ENCODE data around the gene MMP15. TPM values are rescaled to one million over a fixed set of nuclear protein-coding genes. Genes with fewer than 3 reads are reported as not detected.

Gene MMP15
- total RNA-seq, 1 donor from 2014 or later, result 7.2 TPM

DNA sequence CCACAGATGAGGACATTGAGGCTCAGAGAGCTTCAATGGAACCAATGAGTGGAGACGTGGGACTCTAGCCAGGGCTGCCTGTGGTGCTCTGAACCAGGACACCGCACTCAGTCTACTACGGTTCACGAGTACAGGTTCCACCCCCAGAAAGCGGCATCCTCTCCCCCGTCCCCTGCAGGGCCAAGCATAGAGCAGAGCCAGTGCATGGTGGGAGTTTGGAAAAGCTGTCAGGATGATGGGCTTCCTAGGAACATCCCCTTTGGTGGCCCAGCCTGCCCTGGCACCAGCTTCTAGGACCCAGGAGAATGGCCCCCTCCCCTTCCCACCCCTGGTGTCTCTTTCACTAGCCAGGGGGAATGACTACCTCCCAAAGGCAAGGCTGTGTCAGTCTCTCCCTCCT, 33.5 kb upstream of the MMP15 start:
- H3K4me2 ChIP-seq, result no peak overlapping the region
- H3K79me2 ChIP-seq (ENCODE audit: low read depth), result no peaks in the 10 kb centered on the region
- H3K4me1 Mint-ChIP-seq, result peaks cover 5% of the 10 kb centered on the region
- H3K27ac Mint-ChIP-seq, result no peak overlapping the region
- no peaks in the 10 kb centered on the region for H3F3A ChIP-seq (ENCODE audit: low read depth)
- DNase-seq (ENCODE audit: low spot score), result no peak
- TF ChIP-seq EZH2 (IDR thresholded peaks at IDR 0.05), result no peak
- TF ChIP-seq, protein P1, sequence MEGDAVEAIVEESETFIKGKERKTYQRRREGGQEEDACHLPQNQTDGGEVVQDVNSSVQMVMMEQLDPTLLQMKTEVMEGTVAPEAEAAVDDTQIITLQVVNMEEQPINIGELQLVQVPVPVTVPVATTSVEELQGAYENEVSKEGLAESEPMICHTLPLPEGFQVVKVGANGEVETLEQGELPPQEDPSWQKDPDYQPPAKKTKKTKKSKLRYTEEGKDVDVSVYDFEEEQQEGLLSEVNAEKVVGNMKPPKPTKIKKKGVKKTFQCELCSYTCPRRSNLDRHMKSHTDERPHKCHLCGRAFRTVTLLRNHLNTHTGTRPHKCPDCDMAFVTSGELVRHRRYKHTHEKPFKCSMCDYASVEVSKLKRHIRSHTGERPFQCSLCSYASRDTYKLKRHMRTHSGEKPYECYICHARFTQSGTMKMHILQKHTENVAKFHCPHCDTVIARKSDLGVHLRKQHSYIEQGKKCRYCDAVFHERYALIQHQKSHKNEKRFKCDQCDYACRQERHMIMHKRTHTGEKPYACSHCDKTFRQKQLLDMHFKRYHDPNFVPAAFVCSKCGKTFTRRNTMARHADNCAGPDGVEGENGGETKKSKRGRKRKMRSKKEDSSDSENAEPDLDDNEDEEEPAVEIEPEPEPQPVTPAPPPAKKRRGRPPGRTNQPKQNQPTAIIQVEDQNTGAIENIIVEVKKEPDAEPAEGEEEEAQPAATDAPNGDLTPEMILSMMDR (IDR thresholded peaks at IDR 0.05), result no peak
- no peak for TF ChIP-seq EZH2phosphoT487 (IDR thresholded peaks at IDR 0.05)
- no peaks in the 10 kb centered on the region for H3K9me3 Mint-ChIP-seq
- no peaks in the 10 kb centered on the region for H3K9me3 ChIP-seq (ENCODE audit: low read depth)
- no peak overlapping the region for H3K9ac ChIP-seq
- no peak overlapping the region for H3K4me3 ChIP-seq
- H3K36me3 ChIP-seq, result no peaks in the 10 kb centered on the region
- H2AFZ ChIP-seq (replicated peaks), result no peak overlapping the region
- peaks cover 4% of the 10 kb centered on the region for H3K27me3 Mint-ChIP-seq (ENCODE audit: insufficient read depth, low read depth)
- H3K36me3 Mint-ChIP-seq, result peaks cover 1% of the 10 kb centered on the region
- peaks cover 18% of the 10 kb centered on the region for H3K27me3 ChIP-seq
- peaks cover 5% of the 10 kb centered on the region for H4K20me1 ChIP-seq (ENCODE audit: low read depth)
- peak overlapping the region; percentile 61 for H3K4me3 Mint-ChIP-seq
- H3K4me1 ChIP-seq, result no peaks in the 10 kb centered on the region
- no peak overlapping the region for H3K27ac ChIP-seq

DNA sequence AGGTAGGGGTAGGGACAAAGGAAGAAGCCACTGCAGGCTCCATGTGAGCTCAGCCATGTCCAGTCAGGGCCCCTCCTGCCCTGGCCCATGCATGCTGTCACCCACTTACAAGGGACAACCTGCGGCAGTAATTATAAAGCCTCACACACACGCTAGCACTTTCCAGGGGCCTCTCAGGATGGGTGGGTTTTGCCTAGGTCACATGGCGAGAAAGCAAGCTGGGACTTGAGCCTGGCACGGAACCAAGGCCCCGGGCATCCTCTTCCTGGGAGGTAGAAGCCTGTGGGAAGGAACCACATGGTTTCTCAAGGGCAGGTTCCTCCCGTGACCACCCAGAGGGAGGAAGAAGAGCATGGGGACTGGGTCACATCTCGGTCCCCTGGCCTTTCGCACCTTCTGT, 32.1 kb upstream of the MMP15 start:
- no peak for TF ChIP-seq EZH2phosphoT487 (IDR thresholded peaks at IDR 0.05)
- no peak for TF ChIP-seq EZH2 (IDR thresholded peaks at IDR 0.05)
- TF ChIP-seq, protein P1 (IDR thresholded peaks at IDR 0.05), result no peak
- Mint-ChIP-seq H3K27me3 (ENCODE audit: insufficient read depth, low read depth) (peaks cover 4% of the 10 kb centered on the region), H3K4me1 (peaks cover 8% of the 10 kb centered on the region), H3K4me3 (no peak overlapping the region), H3K36me3 (peaks cover 3% of the 10 kb centered on the region), H3K9me3 (no peaks in the 10 kb centered on the region), H3K27ac (no peak overlapping the region)
- Histone ChIP-seq H3K79me2 (ENCODE audit: low read depth) (no peaks in the 10 kb centered on the region), H3K4me3 (no peak overlapping the region), H3K27me3 (peaks cover 4% of the 10 kb centered on the region), H3K4me1 (no peaks in the 10 kb centered on the region), H4K20me1 (ENCODE audit: low read depth) (peaks cover 10% of the 10 kb centered on the region), H2AFZ (replicated peaks) (no peak overlapping the region), H3K27ac (no peak overlapping the region), H3K4me2 (no peak overlapping the region), H3K36me3 (no peaks in the 10 kb centered on the region), H3K9me3 (ENCODE audit: low read depth) (no peaks in the 10 kb centered on the region), H3F3A (ENCODE audit: low read depth) (no peaks in the 10 kb centered on the region), H3K9ac (no peak overlapping the region)
- no peak for DNase-seq (ENCODE audit: low spot score)

DNA sequence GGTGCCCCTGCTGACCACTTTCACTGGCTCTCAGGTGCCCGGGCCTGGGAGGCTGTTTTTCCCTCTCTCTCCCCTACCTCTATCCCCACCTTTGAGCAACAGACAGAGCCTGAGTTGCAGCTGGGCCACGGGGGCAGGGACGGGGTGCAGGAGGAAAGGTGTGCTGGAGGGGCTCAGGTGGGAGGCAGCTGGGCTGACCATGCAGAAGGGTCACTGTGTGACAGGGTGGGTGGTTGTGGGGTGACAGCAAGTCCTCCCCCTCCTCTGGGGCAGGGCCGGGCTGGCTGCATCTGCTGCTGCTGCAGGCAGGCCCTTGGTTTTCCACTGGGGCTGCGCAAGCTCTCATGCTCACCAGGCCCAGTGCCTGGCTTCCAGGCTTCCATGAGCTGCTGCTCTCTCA, 31.7 kb upstream of the MMP15 start:
- Histone ChIP-seq H2AFZ (replicated peaks) (no peak overlapping the region), H3K9me3 (ENCODE audit: low read depth) (no peaks in the 10 kb centered on the region), H3K79me2 (ENCODE audit: low read depth) (no peaks in the 10 kb centered on the region), H3K9ac (no peak overlapping the region), H3K4me3 (no peak overlapping the region), H4K20me1 (ENCODE audit: low read depth) (peaks cover 14% of the 10 kb centered on the region), H3K36me3 (no peaks in the 10 kb centered on the region), H3K4me2 (no peak overlapping the region), H3K4me1 (no peaks in the 10 kb centered on the region), H3F3A (ENCODE audit: low read depth) (no peaks in the 10 kb centered on the region), H3K27ac (no peak overlapping the region), H3K27me3 (no peaks in the 10 kb centered on the region)
- peaks cover 11% of the 10 kb centered on the region for H3K4me1 Mint-ChIP-seq
- H3K27me3 Mint-ChIP-seq (ENCODE audit: insufficient read depth, low read depth), result peaks cover 4% of the 10 kb centered on the region
- no peak for TF ChIP-seq EZH2 (IDR thresholded peaks at IDR 0.05)
- TF ChIP-seq, protein P1 (IDR thresholded peaks at IDR 0.05), result no peak
- TF ChIP-seq EZH2phosphoT487 (IDR thresholded peaks at IDR 0.05), result no peak
- no peaks in the 10 kb centered on the region for H3K9me3 Mint-ChIP-seq
- no peak for DNase-seq (ENCODE audit: low spot score)
- H3K4me3 Mint-ChIP-seq, result no peak overlapping the region
- no peak overlapping the region for H3K27ac Mint-ChIP-seq
- peaks cover 3% of the 10 kb centered on the region for H3K36me3 Mint-ChIP-seq

All from neural progenitor cell (in vitro differentiated cells).